HL-60 (cell line): ENCODE results near the gene PRDM10.

ENCODE experiments used
- CTCF ChIP-seq: IDR thresholded peaks from one replicate; pipeline ENCODE4 v1.5.1; 2011; ENCODE audit warnings: low read length, control low read depth, inconsistent platforms; ENCODE audit not compliant: insufficient read depth
- GABPA ChIP-seq: IDR thresholded peaks from 2 replicates; pipeline ENCODE4 v1.6.1; 2012; ENCODE audit warnings: low read depth
- POLR2AphosphoS5 ChIP-seq: IDR thresholded peaks from 2 replicates; pipeline ENCODE4 v1.6.1; 2012; ENCODE audit warnings: low read depth
- REST ChIP-seq: IDR thresholded peaks from 2 replicates; pipeline ENCODE4 v1.6.1; 2012; ENCODE audit warnings: low read depth; ENCODE audit not compliant: insufficient replicate concordance

GRCh38 chr11:129955282-129955681 lies 47.4 kb downstream of the PRDM10 start:
- TF ChIP-seq CTCF (no peak), POLR2AphosphoS5 (no peak), REST (no peak), GABPA (no peak)
